M059J (cell line): ENCODE results near the gene OR9K2. TPM values are rescaled to one million over a fixed set of nuclear protein-coding genes. Genes with fewer than 3 reads are reported as not detected.
"Not testable (repeated sequence)": the region's sequence is repeated elsewhere in the genome, so short reads cannot be mapped to it uniquely, and the experiment has no call there.

Source experiments
- DNase-seq: peaks from one replicate; pipeline ENCODE4 v3.0.0-alpha.2; 2012; ENCODE audit warnings: low read depth
- total RNA-seq: library from RNA; depleted of rRNA; stranded (reverse); fragments of >200 nt; shearing (Covaris generic); gene quantifications from 2 replicates; pipeline ENCODE4 v1.2.3, GENCODE V29; 2014; rRNA removed

Gene OR9K2
- total RNA-seq: not detected in 2 replicates

GRCh38 chr12:55126106-55126505 is at the start of gene OR9K2:
Gene OR9K2 (plus strand): TSS chr12:55126406. CDS start chr12:55129835, 3,429 bp downstream.
- no peak for DNase-seq

- DNase-seq: no peak
These were observed 33.6 kb upstream of the OR9K2 start for GRCh38 chr12:55092579-55092978.

- no peak for DNase-seq
These were observed 13.8 kb upstream of the OR9K2 start for GRCh38 chr12:55112378-55112875.

- no peak for DNase-seq
These were observed 10.1 kb upstream of the OR9K2 start for GRCh38 chr12:55116152-55116551.

- no peak for DNase-seq
These were observed 6.6 kb downstream of the OR9K2 start for GRCh38 chr12:55132816-55133215.

GRCh38 chr12:55142669-55143565 is 16.7 kb downstream of the OR9K2 start:
- peak; percentile 53 for DNase-seq

GRCh38 chr12:55143566-55143870 is 17.3 kb downstream of the OR9K2 start:
- no peak for DNase-seq

- DNase-seq: not testable (repeated sequence)
These were observed 40.9 kb downstream of the OR9K2 start for GRCh38 chr12:55167010-55167640.

GRCh38 chr12:55171445-55171844 is 45.2 kb downstream of the OR9K2 start:
- DNase-seq: no peak

GRCh38 chr12:55171846-55172245 is 45.6 kb downstream of the OR9K2 start:
- not testable (repeated sequence) for DNase-seq

GRCh38 chr12:55172686-55173085 is 46.5 kb downstream of the OR9K2 start:
- no peak for DNase-seq

- DNase-seq: no peak
These were observed 47.2 kb downstream of the OR9K2 start for GRCh38 chr12:55173456-55173855.

Other genes with a start within 250 kb of the OR9K2 start
- gene TESPA1, start 141.6 kb upstream of the OR9K2 start, total RNA-seq: 1.5 and 2.1 TPM in 2 replicates
- gene NEUROD4, start 106.4 kb upstream of the OR9K2 start, total RNA-seq: not detected in 2 replicates
- gene OR10A7, start 94.6 kb downstream of the OR9K2 start, total RNA-seq: not detected in 2 replicates
- gene OR6C74, start 118.2 kb downstream of the OR9K2 start, total RNA-seq: not detected in 2 replicates
- gene OR6C6, start 170.2 kb downstream of the OR9K2 start, total RNA-seq: not detected in 2 replicates
- not detected in 2 replicates for gene OR6C1, start 187.9 kb downstream of the OR9K2 start, total RNA-seq
- not detected in 2 replicates for gene OR6C3, start 204.3 kb downstream of the OR9K2 start, total RNA-seq
- not detected in 2 replicates for gene OR6C75, start 236.6 kb downstream of the OR9K2 start, total RNA-seq